ENCODE results near the gene TLE5.

DNA sequence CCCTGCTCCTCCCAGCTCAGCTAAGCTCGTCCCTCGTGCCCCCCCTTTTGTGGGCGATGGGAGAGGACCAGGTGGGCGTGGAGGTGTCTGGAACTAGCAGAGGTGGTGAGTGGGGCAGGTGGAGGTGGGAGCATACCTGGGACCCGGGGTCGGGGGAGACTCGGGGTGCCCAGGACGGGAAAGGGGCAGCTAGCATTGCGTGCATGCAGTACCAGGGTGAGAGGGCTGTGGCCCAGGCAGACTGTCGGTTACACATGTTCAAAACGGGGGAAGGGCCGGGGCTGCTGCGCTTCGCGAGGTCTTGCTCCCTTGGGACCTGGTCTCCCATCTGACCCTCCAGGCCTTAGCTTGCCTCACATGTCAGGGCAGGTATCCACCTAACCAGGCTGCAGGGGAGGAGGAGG is 9.1 kb downstream of the TLE5 start:
- TF ChIP-seq, protein P1, sequence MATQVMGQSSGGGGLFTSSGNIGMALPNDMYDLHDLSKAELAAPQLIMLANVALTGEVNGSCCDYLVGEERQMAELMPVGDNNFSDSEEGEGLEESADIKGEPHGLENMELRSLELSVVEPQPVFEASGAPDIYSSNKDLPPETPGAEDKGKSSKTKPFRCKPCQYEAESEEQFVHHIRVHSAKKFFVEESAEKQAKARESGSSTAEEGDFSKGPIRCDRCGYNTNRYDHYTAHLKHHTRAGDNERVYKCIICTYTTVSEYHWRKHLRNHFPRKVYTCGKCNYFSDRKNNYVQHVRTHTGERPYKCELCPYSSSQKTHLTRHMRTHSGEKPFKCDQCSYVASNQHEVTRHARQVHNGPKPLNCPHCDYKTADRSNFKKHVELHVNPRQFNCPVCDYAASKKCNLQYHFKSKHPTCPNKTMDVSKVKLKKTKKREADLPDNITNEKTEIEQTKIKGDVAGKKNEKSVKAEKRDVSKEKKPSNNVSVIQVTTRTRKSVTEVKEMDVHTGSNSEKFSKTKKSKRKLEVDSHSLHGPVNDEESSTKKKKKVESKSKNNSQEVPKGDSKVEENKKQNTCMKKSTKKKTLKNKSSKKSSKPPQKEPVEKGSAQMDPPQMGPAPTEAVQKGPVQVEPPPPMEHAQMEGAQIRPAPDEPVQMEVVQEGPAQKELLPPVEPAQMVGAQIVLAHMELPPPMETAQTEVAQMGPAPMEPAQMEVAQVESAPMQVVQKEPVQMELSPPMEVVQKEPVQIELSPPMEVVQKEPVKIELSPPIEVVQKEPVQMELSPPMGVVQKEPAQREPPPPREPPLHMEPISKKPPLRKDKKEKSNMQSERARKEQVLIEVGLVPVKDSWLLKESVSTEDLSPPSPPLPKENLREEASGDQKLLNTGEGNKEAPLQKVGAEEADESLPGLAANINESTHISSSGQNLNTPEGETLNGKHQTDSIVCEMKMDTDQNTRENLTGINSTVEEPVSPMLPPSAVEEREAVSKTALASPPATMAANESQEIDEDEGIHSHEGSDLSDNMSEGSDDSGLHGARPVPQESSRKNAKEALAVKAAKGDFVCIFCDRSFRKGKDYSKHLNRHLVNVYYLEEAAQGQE (IDR thresholded peaks at IDR 0.05; ENCODE audit: insufficient read depth in 1 of 2, low read depth in 2 of 2, low read length in 2 of 2), result no peak
- TF ChIP-seq TAF1 (IDR thresholded peaks at IDR 0.05; ENCODE audit: borderline replicate concordance, insufficient read depth, low read length), result no peak
- no peak for TF ChIP-seq POLR2AphosphoS5 (IDR thresholded peaks at IDR 0.05; ENCODE audit: low read depth, low read length)

All from PFSK-1 (cell line).